Prostate gland (tissue), 2 donors: ENCODE data around the gene GNG4.

Experiments used
- CTCF ChIP-seq, 4 experiments: fragments of 200-600 bp in 2 of 4; fragments of 450-650 bp in 2 of 4; sonication (generic) in 2 of 4; IDR thresholded peaks; 1 replicate in 3 of 4; 2 replicates in 1 of 4; pipeline ENCODE4 v1.5.1; 2016 to 2019; ENCODE audit warnings: antibody characterized with exemption in 4 of 4, mild to moderate bottlenecking in 2 of 4, moderate library complexity in 2 of 4
- POLR2A ChIP-seq: fragments of 450-650 bp; IDR thresholded peaks from one replicate; pipeline ENCODE4 v1.6.1; 2016; ENCODE audit warnings: antibody characterized with exemption, mild to moderate bottlenecking

- peak in 1 of 4 experiments; percentile 19 for TF ChIP-seq CTCF (IDR thresholded peaks at IDR 0.05)
- TF ChIP-seq POLR2A = no peak
Observed at GRCh38 chr1:235601104-235601503, 48.5 kb downstream of the GNG4 start.
